ENCODE measurements around the gene LPP.

LPP gene

DNA sequence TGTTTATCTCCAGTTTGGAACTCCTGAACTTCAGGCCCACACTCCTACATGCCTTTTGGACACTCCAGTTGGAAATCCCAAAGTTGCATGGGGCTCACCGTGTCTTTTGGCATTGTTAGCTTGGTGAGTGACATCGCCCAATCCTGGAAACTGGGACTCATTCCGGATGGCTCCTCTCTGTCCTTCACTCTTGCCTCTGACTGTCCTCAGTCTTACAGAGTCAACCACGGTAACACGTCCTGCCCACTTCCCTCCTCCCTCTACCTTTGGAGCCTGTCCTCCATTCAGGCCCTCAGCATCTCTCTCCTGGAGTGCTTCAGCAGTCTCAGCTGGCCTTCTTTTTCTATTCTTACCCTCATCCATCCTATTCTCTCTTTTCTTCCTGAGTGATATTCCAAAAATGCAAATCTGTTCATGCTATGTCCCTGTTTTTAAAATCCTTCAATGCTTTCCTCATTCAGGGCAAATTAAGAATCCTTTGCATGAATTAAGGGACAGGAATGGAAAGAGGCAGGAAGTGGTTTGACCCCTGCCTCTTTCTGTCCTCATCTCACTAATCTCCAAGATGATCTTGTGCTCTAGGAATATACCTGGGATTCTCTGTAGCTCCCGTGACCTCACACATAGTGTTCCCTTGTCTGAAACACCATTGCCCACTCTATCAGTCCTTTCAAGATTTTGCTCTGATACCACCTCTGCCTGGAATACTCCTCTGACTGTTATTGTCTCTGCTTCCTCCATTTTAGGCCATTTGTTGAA lies 42.5 kb downstream of the LPP start:
- no peak for DNase-seq (ENCODE audit: low read depth)

DNA sequence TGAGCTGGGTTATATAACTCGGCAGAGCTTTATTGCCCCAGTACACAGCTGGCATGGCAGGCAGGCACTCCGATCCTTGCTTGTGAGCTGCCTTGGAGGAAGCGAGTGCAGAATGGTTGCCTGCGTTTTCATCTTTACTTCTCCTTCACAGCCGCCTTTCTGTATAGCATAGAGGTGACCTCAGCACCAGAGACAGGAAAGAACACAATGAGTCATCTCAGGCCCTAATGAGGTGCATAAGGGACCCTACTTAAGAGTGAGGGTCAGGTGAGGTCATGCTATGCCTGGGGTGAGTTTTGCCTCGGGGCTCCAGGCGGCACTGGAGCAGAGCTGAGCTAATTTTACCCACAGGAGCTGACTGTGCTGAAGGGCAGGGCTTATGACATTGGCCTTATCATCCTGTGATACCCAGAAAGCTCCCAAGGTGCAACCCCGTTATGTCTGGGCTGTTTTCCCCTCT lies 43.5 kb downstream of the LPP start:
- no peak for DNase-seq (ENCODE audit: low read depth)

DNA sequence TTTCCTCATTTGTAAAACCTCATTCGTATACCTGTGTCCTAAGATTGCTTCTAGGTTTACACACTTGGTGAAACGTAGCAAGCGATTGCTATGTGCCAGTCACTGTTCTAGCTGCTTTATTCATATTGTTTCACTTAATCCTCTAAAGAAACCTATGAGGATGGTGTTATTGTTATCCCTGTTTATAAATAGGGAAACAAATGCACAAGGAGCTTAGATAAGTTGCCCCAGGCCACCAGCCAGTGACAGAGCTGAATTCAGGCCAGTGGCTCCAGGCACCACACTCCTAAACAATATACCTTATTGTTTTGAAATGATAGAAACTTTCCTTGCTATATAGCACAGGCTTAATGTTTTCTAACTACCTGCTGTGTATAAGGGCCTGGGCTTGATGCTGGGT lies 44.0 kb downstream of the LPP start:
- DNase-seq (ENCODE audit: low read depth), result no peak

DNA sequence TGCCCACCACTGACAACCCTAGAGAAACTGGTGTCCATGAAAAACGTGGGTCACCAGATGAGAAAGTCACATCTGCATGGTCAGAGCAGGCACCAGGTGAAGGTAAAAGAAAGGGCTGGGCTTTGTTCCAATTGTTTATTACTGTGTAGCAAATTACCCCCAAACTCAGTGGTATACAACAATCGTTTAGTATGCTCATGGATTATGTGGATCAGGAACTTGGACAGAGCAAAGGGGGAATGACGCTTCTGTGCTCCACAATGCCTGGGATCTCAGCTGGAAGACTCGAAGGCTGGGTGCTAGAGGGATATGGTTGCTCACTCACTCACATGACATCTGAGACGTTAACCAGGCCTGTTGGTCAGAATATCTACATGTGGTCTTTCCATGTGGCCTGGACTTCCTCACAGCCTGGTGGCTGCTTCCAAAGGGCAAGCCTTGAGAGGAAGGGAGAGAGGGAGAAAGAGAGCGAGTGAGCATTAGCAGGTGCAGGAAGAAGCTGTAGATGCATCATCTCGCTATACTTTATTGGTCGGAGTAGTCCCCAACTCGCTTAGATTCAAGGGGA lies 44.9 kb downstream of the LPP start:
- DNase-seq (ENCODE audit: low read depth), result no peak

DNA sequence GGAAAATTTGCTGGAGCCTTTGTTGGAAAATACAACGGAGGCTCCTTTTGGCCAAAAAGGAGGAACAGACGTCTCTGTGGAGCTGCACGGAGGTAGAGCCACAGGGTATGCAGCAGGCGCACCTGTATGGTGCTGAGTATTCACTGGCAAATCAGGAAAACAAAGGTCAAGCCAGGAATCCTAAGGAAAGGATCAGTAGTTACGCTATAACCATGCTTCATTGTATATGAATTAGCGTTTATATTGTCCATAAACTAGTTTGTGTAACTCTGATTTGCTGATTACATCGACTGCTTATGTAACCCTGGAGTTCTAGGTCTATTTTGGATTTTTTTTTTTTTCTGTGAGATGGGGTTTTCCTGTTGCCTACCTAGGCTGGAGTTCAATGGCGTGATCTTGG lies 45.4 kb downstream of the LPP start:
- no peak for DNase-seq (ENCODE audit: low read depth)

DNA sequence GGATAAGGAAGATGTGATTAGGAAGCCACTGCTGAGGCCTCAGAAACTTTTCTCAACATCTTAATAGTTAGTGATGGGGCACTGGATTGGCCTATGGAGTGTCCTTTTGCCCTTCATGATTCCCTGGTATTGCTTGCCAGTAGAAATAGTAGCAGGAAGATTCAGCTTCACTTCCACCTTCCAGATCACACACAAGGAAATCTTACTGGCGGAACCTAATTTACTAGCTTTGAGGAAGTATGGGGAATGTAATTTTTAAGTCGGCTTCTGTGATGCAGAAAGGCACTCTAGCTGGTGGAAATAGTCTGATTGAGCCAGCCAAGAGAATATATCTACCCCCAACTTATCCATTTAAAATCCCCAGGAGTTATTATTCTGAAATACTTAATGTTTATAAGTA lies 46.5 kb downstream of the LPP start:
- no peak for DNase-seq (ENCODE audit: low read depth)

DNA sequence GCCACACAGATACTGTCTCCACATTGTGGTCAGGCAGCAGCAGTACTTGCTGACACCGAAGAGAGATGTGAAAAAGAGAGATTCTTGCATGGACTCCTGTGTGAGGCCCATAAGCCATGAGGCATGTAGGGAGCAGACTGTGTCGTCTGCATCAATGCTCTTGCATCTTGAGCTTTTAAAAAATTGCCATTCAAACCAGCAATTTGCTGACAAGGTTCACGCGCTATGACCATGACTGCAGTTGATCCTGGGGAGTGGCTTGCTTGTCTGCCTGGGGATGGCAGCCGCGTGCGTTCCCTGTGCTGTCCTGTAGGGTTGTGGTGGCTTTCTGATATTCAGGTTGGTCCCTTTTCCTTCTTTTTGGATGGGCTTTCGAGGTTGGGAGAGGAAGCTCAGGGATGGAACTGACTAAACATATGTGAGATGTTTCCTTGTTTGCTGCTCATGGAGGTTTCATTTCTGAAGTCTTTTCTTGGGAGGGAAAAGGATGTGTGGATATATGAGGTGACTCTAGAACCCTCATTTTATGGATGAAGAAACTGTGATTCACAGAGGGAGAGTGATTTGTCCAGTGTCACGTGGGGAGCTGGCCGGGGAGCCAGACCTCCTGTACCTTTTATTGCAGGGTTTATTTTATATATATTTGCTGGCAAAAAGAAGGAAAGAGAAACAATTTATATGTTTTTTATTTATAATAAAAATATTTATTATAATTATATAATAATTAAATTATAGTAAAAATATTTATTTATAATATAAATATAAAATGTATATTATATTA lies 48.6 kb downstream of the LPP start:
- no peak for DNase-seq (ENCODE audit: low read depth)

DNA sequence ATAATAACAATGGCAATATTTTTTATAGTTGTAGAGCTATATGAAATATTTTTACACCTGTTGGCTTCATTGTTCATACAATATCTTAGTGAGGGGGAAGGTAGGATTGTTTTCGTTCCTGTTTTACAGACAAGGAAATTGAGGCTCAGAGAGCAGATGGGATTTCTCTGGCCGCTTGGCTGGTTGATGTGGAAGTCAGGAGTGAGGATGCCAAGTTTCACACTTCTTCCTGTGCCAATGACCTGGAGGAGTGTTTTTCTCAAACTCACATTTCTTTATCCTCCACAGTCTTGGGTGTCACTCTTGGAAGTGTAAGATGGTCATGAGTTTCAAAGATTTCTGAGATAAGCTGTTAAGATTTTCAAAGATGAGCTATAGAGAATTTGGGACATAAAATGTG lies 50.6 kb downstream of the LPP start:
- DNase-seq (ENCODE audit: low read depth), result no peak

DNA sequence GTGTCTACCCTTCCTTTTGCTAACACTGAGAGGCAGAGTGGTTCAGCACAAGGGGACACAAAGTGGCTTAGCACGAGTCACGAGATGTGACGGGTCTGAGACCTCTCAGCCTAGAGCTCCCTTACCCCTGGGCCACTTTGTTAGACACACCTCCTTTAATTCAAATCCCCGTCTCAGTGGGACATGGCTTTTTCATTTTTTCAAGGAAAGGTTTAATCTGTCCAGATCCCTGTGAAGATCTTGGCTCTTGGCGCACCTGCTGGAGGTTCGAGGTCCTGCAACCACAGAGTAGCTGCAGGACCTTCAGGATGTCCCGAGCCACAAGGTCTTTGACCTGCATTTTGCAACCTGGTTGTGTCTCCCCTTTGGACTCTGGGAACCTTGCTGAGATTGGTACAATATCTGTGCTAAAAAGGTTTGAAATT lies 52.0 kb downstream of the LPP start:
- DNase-seq (ENCODE audit: low read depth), result no peak

DNA sequence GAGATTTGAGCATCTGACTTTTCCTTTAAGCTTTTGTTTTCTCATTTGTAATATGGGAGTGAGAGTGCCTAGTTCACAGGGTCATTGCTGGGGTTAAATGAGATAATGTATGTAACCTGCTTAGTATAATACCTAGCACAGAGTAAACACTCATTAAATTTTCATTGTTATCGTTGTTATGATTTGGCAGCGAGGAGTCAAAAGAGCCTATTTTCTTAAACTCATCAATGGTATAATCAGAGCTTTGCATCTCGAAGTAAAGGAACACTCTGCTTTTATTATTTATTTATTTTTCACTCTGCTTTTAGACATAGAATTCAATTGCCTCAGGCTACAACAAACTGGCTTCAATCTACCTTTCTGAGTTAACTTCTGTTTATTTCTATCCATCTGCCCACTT lies 52.8 kb downstream of the LPP start:
- DNase-seq (ENCODE audit: low read depth), result no peak

DNA sequence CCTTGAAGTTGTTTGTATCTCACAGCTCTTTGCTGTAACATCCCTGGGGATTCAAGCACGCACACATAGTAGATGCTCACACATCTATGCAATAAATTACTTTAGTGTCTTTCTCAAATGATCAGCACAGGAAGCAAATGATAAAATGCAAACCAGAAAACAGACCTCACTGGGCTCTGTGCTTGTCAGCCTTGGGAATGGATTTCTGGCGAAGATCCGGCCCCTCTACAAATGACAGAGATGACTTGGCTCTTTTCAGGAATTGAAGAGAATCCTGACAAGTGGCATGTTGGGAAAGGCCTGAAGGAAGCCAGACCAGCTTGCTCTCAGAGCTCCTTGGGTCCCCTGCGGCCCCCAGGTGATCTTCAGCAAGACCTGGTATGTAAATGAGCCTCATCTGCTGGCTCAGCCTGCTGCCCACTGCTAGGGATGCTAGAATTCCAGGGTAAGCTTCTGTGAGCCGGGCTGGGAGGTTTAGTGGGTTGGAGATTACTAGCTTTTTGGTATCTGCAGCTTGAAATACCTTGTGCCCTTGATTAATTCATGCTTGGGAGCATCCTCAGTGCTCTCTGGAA lies 54.1 kb downstream of the LPP start:
- DNase-seq (ENCODE audit: low read depth), result no peak

DNA sequence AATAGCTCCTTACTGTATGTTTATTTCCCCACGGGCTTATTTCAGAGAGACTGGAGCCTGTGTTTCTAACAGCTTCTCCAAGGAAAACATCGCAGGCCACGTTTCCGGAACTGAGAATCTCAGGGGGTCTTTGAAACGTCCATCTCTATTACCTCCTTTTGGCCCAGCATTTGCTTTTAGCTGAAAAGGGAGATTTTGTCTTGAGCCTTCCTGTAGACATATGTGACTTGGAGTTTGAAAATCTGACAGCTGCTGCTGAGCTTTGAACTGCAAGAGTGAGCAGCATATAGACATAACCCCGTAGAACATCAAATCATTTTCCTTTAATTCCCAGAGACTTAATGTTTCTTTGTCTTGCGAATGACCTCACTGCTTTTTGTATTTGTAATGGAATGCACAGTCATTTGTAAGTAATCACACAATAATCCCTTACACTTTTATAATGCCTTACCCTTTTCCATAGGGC lies 54.6 kb downstream of the LPP start:
- no peak for DNase-seq (ENCODE audit: low read depth)

DNA sequence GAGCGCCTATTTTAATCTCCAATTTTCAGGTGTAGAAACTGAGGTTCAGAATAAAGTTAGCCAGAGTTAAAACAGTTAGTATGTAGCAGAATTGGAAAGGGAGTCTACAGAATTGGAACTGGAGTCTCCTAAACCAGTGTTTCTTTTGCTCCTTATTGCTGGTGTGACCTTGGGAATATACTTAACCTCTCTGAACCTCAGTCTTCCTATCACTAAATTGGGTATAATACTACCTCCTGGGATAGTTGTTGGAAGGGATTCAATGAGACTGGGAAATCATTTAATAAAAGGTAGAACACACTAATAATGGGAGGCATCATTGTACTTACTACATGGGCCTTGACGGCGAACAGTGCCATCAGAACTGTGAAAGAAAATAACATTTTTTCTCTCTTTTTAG lies 55.1 kb downstream of the LPP start:
- DNase-seq (ENCODE audit: low read depth), result no peak

DNA sequence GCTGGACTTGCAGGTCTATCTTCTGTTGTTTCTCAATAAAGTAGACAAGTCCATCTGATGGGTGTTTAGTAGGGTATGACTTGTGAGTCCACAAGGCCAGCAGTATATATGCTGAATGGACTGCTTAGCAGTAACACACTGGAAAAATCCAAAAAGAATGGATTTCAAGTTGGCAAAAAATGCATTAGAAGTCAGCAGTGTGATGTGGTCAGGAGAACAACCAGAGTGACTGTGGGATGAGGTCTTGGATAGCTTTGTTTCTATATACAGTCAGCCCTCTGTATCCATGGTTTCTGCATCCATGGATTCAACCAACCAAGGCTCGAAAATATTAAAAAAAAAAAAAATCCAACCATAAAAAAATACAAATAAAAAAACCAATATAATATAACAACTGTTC lies 55.8 kb downstream of the LPP start:
- DNase-seq (ENCODE audit: low read depth), result no peak

DNA sequence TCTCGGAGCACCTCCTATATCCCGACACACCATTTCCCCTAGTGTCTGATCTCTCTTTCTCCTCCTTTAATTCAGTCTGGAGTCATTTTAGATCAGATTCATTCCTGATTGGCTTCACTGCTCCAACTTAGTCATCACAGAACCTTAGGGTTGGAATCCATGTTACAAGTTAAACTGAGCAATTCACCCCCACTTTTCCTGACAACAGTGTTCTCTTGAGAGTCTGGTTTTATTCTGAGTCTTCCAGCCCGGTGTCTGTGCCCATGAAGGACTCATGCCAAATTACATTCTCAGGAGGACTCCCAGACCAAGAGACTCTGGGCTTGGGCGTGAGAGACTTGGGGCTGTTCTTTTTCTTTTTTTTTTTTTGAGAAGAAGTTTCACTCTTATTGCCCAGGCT lies 57.5 kb downstream of the LPP start:
- no peak for DNase-seq (ENCODE audit: low read depth)

DNA sequence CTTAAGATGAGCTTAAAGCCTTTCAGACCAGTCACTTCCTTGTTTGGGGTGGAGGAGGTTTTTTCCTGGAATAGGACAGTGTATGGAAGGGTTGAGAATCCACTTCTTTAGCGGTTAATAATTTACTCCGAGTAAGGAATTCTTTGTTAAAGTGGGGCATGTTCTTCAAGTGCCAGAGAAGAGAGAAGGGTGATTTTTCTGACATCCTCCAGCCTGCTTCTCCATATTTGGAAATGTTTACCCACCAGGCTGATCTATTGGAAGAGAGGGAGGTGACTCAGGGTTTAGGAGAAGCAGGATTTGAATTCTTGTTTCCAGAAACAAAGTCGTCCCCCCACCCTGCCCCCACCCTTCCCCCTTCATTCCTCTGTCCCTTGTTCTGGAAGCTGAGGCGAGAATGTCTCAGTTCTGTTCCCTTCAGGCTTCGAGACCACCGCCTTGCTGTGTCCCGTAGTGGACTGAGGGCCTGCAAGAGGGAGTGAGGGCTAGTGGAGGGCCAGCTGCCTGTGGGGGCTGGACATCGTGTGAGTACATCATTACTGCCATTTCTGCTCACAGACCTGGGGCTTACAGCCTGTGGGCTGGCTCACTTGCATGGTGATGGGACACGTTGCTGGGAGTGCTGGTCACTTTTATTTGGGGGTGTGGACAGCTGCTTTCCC lies 58.5 kb downstream of the LPP start:
- DNase-seq (ENCODE audit: low read depth), result no peak

DNA sequence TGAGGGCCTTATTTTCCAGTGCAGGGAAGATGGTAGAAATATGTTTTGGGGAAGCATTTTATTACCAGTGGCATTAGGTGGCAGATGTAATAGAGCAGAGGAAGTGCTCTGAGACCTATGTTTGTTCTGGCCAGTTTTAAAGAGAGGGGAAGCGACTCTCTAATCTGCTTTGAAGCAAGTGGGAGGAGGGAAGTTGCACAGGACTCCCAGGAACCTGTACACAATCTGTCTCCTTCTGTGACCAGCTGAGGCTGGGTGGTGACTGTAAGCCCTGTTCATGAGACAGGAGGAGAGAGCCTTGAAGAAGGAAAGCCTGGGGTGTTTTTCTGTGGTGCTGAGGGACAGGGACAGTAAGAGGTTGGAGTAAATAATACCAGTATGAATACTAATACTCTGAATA lies 60.5 kb downstream of the LPP start:
- no peak for DNase-seq (ENCODE audit: low read depth)

DNA sequence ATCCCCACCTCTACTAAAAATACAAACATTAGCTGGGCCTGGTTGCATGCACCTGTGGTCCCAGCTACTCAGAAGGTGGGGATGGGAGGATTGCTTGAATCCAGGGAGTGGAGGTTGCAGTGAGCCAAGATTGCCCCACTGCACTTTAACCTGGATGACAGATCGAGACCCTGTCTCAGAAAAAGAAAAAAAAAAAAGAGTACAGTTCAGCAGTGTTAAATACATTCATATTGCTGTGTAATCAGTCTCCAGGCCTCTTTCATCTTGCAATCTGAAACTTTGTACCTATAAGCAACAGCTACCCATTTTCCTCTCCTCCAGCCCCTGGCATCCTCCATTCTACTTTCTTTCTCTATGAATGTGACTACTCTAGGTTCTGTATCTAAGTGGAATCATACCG lies 61.2 kb downstream of the LPP start:
- DNase-seq (ENCODE audit: low read depth), result no peak

DNA sequence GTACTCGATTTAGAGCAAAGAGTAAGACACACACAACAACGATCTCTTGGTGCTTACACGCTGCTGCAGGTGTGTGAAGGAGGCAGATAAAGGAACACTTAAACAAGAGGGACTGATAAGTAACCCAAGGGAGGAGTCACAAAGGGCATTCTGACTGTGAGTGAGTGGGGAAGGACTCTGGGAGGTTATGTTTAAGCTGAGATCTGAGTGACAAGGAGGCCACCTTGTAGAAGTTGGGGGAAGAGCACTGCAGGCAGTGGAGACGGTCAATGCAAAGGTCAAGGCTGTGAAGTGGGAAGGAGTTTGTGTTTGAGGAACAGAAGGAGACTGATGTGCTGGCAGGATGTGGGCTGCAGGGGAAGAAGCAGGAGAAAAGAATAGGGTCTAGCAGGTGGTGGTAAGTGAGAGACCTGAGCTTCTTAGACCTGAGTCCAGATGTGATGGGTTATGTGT lies 63.1 kb downstream of the LPP start:
- no peak for DNase-seq (ENCODE audit: low read depth)

DNA sequence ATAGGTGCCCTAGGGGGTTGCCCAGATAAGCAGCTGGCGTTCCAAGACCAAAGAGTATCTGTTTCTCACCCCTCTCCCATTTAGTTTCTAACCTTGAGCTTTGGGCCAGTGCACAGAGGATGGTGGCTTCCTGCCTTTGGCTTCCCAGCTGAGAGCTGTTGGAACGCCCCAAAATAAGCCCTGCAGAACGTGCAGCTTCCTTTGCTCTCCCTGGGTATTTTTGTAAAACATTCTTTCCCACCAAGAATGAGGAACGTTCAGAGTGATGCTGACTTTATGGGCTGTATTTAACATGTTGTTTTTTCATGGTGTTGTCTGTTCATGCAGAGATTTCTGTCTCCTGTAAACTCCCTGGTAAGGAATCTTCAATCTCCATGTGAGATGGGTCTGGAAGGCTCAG lies 63.8 kb downstream of the LPP start:
- no peak for DNase-seq (ENCODE audit: low read depth)

DNA sequence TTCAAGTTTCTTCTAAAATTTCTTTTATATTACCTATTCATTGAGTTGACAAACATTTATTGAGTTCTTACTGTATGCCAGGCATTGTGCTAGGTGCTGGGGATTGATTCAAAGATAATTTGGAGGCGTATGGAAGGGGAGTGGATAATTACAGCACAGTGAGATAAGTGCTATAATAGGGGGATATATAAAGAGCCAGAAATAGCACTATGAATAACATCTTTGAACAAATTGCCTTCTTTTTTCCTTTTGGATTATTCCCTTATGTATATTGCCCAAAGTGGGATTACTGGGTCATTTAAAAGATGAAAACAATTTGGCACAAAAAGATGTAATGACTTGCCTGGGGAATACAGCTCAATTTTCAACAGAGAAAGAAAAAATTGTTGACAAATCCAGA lies 64.6 kb downstream of the LPP start:
- no peak for DNase-seq (ENCODE audit: low read depth)

DNA sequence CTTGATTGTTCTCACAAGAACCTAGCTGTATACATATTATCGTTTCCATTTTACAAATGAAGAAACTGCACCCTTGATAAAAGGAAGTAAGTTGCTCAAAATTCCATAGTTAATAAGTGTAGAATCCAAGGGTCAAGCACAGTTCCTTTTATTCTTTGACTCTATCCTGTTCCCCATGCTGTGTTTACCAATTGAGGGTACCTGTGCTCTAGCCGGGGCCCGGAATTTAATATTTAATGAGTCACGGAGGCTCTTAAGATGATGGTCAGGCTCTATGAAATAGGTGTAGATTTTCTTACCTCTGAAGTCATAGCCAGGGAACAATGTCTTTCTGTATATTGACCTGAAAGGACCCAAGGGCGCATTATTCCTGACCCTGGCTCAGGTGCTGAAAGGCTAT lies 65.2 kb downstream of the LPP start:
- DNase-seq (ENCODE audit: low read depth), result no peak
